Caco-2 (cell line): ENCODE data around the gene ALG9. TPM values are rescaled to one million over a fixed set of nuclear protein-coding genes. Genes with fewer than 3 reads are reported as not detected.

Source experiments
- BruUV-seq: library from RNA; stranded (reverse); fragments of 400-500 nt; replicated peaks from 2 replicates; lab custom pipeline; 2021; lab: Mats Ljungman, UMichigan
- CTCF ChIA-PET: fragments of 300-600 bp; sonication (Branson Sonifier 250); formaldehyde crosslinking; loops from one replicate; lab custom pipeline; 2022; ENCODE audit warnings: antibody characterized with exemption; lab: Charles Lee
- POLR2A ChIA-PET: fragments of 300-600 bp; sonication (Branson Sonifier 250); formaldehyde crosslinking; loops from one replicate; lab custom pipeline; 2022; ENCODE audit warnings: antibody characterized with exemption; lab: Charles Lee
- DNase-seq, 2 experiments: peaks; one replicate each; pipeline versions ENCODE4 v3.0.0 to v3.0.0-alpha.2; 2020 to 2022
- H3K27me3 ChIP-seq: replicated peaks from 2 replicates; pipeline ENCODE4 v1.6.0; 2011; ENCODE audit warnings: low read length; ENCODE audit not compliant: control insufficient read depth, insufficient read depth
- H3K36me3 ChIP-seq: 2 replicates; pipeline ENCODE4 v1.5.1; 2011; ENCODE audit warnings: low read length; ENCODE audit not compliant: control insufficient read depth, insufficient read depth
- H3K4me1 ChIP-seq: fragments of 250-450 bp; sonication (Bioruptor Pico); 2 replicates; pipeline ENCODE4 v1.5.1; 2020; ENCODE audit warnings: mild to moderate bottlenecking
- H3K4me3 ChIP-seq: 2 replicates; pipeline ENCODE4 v1.5.1; 2011; ENCODE audit warnings: low read depth, mild to moderate bottlenecking, control low read depth, low read length
- H3K9me3 ChIP-seq: fragments of 250-450 bp; sonication (Bioruptor Pico); 2 replicates; pipeline ENCODE4 v1.5.1; 2020; ENCODE audit warnings: mild to moderate bottlenecking, moderate library complexity
- H3K27ac Mint-ChIP-seq: one replicate; pipeline ENCODE4 v1.8.0; 2022; ENCODE audit warnings: mixed read lengths; ENCODE audit not compliant: unreplicated experiment
- H3K27me3 Mint-ChIP-seq: one replicate; pipeline ENCODE4 v1.8.0; 2022; ENCODE audit warnings: mixed read lengths; ENCODE audit not compliant: insufficient read depth, unreplicated experiment
- H3K36me3 Mint-ChIP-seq: one replicate; pipeline ENCODE4 v1.8.0; 2022; ENCODE audit warnings: mild to moderate bottlenecking, mixed read lengths; ENCODE audit not compliant: insufficient read depth, unreplicated experiment
- H3K4me1 Mint-ChIP-seq: one replicate; pipeline ENCODE4 v1.8.0; 2022; ENCODE audit warnings: low read depth, mixed read lengths; ENCODE audit not compliant: unreplicated experiment
- H3K4me3 Mint-ChIP-seq: one replicate; pipeline ENCODE4 v1.8.0; 2022; ENCODE audit warnings: mild to moderate bottlenecking, moderate library complexity, mixed read lengths; ENCODE audit not compliant: unreplicated experiment
- H3K9me3 Mint-ChIP-seq: one replicate; pipeline ENCODE4 v1.8.0; 2022; ENCODE audit warnings: mixed read lengths; ENCODE audit not compliant: unreplicated experiment
- CTCF ChIP-seq, 2 experiments: fragments of 200-600 bp in 1 of 2; IDR thresholded peaks; 1 replicate in 1 of 2; 2 replicates in 1 of 2; pipeline versions ENCODE4 v1.5.1 to v1.8.0; 2011 to 2022; ENCODE audit warnings: antibody characterized with exemption in 1 of 2, control low read depth in 1 of 2, inconsistent platforms in 1 of 2, low read depth in 1 of 2, low read length in 1 of 2, mild to moderate bottlenecking in 1 of 2, moderate library complexity in 1 of 2; ENCODE audit not compliant: insufficient read depth in 1 of 2, severe bottlenecking in 1 of 2, unreplicated experiment in 1 of 2
- intact Hi-C: fragments of 100-400 bp; cut with micrococcal nuclease; formaldehyde crosslinking; loops from one replicate; pipeline ENCODE4 v1.10.0; 2022; ENCODE audit not compliant: unreplicated experiment
- total RNA-seq: library from RNA; stranded (reverse); gene quantifications from 2 replicates; pipeline ENCODE4 v1.2.3, GENCODE V29; 2022

ALG9 gene
- total RNA-seq, 1 experiment from 2014 or later: 57.4 TPM

- Mint-ChIP-seq H3K36me3 (peaks cover 12% of the 10 kb centered on the region), H3K4me1 (peaks cover 30% of the 10 kb centered on the region), H3K27me3 (no peaks in the 10 kb centered on the region), H3K4me3 (no peak overlapping the region), H3K9me3 (no peaks in the 10 kb centered on the region), H3K27ac (no peak overlapping the region)
- intact Hi-C loops: no loop called here
- ChIA-PET CTCF (no interaction called here), POLR2A (interaction anchor here (0.6 kb wide), 1 partner anchor 37 kb away, joined by 4 read pairs; no protein-coding TSS in a partner anchor)
- Histone ChIP-seq H3K9me3 (no peaks in the 10 kb centered on the region), H3K4me1 (peaks cover 25% of the 10 kb centered on the region), H3K36me3 (peaks cover 4% of the 10 kb centered on the region; the same call in 1 of the 2 replicates), H3K4me3 (no peak overlapping the region), H3K27me3 (no peaks in the 10 kb centered on the region)
- BruUV-seq: no TSS peak
- no peak for DNase-seq
- no peak for TF ChIP-seq CTCF (IDR thresholded peaks at IDR 0.05; ENCODE audit: insufficient read depth in 1 of 2, low read depth in 1 of 2, low read length in 1 of 2, severe bottlenecking in 1 of 2, unreplicated experiment in 1 of 2)
Observed at GRCh38 chr11:111838054-111838453, 33.3 kb downstream of the ALG9 start.

DNA sequence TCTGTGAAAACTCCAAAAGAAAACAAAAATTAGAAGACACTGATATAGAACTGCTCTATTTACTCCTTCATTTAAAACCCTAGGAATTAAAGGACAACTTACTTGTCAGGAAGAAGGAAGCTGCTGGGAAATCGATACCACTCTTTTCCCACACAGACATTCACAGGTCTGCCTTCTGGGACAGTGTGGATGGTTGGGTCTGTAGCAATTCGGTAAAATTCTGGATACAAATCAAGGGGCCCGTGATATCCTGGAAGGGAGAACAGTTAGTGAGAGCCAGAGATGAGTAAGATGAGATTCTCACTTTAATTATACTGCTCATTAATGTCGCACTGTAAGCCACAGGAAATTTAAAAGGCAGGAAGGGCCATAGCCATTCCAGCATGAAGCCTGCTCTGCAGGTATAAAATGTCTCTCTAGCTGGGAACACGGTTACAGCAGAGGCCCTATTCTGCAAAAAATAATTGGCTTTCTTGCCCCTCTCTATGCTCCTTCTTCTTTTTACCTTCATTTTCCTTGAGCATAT, 34.0 kb downstream of the ALG9 start:
- POLR2A ChIA-PET: no interaction called here
- intact Hi-C loops: no loop called here
- no peak for DNase-seq
- Histone ChIP-seq H3K4me1 (peaks cover 25% of the 10 kb centered on the region), H3K4me3 (no peak overlapping the region), H3K9me3 (no peaks in the 10 kb centered on the region), H3K27me3 (no peaks in the 10 kb centered on the region), H3K36me3 (peaks cover 4% of the 10 kb centered on the region; the same call in 1 of the 2 replicates)
- H3K27ac Mint-ChIP-seq: no peak overlapping the region
- CTCF ChIA-PET: no interaction called here
- no peak for TF ChIP-seq CTCF (IDR thresholded peaks at IDR 0.05; ENCODE audit: insufficient read depth in 1 of 2, low read depth in 1 of 2, low read length in 1 of 2, severe bottlenecking in 1 of 2, unreplicated experiment in 1 of 2)
- no peaks in the 10 kb centered on the region for H3K9me3 Mint-ChIP-seq
- H3K27me3 Mint-ChIP-seq: no peaks in the 10 kb centered on the region
- H3K4me3 Mint-ChIP-seq: no peak overlapping the region
- H3K36me3 Mint-ChIP-seq: peaks cover 12% of the 10 kb centered on the region
- BruUV-seq: no TSS peak
- H3K4me1 Mint-ChIP-seq: peaks cover 30% of the 10 kb centered on the region

DNA sequence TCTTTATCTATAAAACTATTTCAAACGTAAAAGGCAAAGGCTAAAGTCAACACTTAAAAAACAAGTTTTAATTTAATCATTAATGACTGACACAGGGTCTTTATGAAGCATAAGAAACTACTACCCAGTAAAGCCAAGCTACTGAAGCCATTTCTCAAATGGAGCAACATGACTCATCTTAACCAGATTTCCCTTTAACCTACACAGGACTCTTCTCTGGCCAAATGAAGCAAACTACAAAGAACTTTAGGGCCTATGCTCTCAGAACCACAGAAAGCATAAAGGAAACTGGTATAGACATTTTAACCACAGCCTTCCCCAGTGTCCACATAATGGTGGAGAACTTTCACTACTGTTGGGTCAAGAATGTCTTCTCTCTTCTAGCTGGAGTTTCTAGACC, 34.7 kb downstream of the ALG9 start:
- H3K9me3 Mint-ChIP-seq: no peaks in the 10 kb centered on the region
- no peaks in the 10 kb centered on the region for H3K9me3 ChIP-seq
- TF ChIP-seq CTCF (IDR thresholded peaks at IDR 0.05; ENCODE audit: insufficient read depth in 1 of 2, low read depth in 1 of 2, low read length in 1 of 2, severe bottlenecking in 1 of 2, unreplicated experiment in 1 of 2): no peak
- peaks cover 30% of the 10 kb centered on the region for H3K4me1 Mint-ChIP-seq
- no peak for DNase-seq
- H3K4me1 ChIP-seq: peaks cover 25% of the 10 kb centered on the region
- peaks cover 12% of the 10 kb centered on the region for H3K36me3 Mint-ChIP-seq
- H3K4me3 ChIP-seq: no peak overlapping the region
- H3K27me3 ChIP-seq: no peaks in the 10 kb centered on the region
- no peak overlapping the region for H3K4me3 Mint-ChIP-seq
- no peak overlapping the region for H3K27ac Mint-ChIP-seq
- CTCF ChIA-PET: no interaction called here
- POLR2A ChIA-PET: no interaction called here
- H3K36me3 ChIP-seq: peaks cover 4% of the 10 kb centered on the region; the same call in 1 of the 2 replicates
- BruUV-seq: no TSS peak
- H3K27me3 Mint-ChIP-seq: no peaks in the 10 kb centered on the region
- intact Hi-C loops: no loop called here
